SK-N-DZ (cell line): ENCODE data around the gene INTS6. TPM values are rescaled to one million over a fixed set of nuclear protein-coding genes. Genes with fewer than 3 reads are reported as not detected.

Experiments
- DNase-seq: peaks from one replicate; pipeline ENCODE4 v3.0.0-alpha.2; 2015; ENCODE audit warnings: low spot score
- polyA plus RNA-seq, 2 experiments: library from polyadenylated mRNA; depleted of rRNA; stranded (reverse); fragments of >200 nt; gene quantifications; 2 replicates each; pipeline ENCODE4 v1.2.3, GENCODE V29; 2014

INTS6 gene
- polyA plus RNA-seq (2014; cell fraction: cytosol; rRNA removed): 15.6 and 19.5 TPM in 2 replicates
- polyA plus RNA-seq (2014; cell fraction: nucleus; rRNA removed): 21.7 and 22.4 TPM in 2 replicates

- peak; percentile 99 for DNase-seq
Measured at GRCh38 chr13:51452361-51453206, at the start of gene INTS6. INTS6 (minus strand) TSS chr13:51453036; CDS start chr13:51452525, 511 bp downstream.

GRCh38 chr13:51502153-51502651 lies 49.4 kb upstream of the INTS6 start:
- no peak for DNase-seq

GRCh38 chr13:51501592-51502152 lies 48.8 kb upstream of the INTS6 start:
- no peak for DNase-seq

DNA sequence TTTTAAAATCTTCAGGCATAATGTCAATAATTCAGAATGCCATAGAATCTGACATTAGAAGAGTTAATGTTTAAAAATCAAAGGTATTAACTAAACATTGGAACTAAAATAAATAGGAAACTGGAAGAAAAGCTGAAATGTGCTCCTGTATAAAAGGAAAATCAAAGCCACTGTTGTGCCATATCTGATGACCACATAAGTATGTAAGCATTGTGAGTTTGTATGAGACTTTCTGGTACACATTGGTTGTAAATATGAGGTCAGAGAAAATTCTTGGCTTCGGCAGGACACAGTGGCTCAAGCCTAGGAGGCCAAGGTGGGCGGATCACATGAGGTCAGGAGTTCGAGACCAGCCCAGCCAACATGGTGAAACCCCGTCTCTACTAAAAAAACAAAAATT lies 48.3 kb upstream of the INTS6 start:
- no peak for DNase-seq

DNA sequence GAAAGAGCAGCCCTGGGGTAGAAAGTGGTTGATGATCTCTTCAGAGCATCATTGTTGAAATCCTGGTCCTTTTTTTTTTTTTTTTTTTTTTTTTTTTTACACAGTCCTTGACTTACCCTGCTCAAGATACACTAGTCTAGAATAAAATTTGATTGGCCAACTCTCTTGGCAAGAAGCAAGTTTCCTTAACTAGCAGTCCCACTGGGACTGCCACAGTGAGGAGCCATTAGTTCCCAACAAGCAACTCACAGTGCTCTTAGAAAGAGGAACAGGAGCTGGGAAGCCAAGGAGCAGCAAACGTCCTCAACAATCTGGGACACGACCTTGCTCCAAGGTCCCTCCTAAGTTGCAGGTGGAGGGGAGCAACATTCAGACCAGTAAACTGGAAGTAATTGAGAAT lies 47.9 kb upstream of the INTS6 start:
- DNase-seq: no peak

DNA sequence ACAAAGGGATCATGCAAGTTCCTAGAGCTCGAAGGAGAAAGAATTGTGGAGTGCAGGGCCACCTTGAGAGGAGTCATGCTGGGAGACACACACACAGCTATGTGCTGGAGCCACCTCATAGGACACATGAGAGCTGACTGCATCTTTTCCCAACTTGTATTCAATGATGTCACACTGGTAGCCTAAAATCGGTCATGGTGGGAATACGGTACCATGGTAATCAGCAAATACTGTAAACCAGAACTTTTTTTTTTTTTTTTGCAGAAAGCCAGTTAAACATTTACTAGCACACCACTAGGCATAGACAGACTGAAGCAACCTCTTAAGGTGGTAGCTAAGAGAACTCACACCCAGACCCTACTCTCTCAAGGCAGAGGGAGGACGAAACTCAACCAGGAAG lies 47.0 kb upstream of the INTS6 start:
- DNase-seq: no peak

- no peak for DNase-seq
Measured at GRCh38 chr13:51495316-51495715, 42.5 kb upstream of the INTS6 start.

- DNase-seq: no peak
Measured at GRCh38 chr13:51494156-51494555, 41.3 kb upstream of the INTS6 start.

DNA sequence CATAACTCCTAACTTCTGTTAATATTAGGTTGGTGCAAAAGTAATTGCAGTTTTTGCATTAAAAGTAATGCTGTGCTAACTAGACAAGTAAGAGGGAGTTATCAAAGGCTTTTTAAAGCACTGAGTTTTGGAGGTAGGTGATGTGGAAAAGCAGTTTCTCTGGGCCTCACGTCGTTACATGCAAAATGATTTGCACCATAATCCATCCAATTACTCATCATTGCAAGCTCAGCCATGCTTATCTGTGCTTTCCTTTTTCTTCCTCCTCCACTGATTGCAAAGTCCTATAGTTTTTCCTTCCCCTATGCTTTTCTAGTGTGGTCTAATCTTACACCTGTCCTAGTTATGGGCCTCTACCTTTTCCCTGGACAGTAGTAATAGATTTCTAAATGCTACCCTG lies 35.4 kb upstream of the INTS6 start:
- no peak for DNase-seq

- DNase-seq: no peak
Measured at GRCh38 chr13:51481656-51482055, 28.8 kb upstream of the INTS6 start.

DNA sequence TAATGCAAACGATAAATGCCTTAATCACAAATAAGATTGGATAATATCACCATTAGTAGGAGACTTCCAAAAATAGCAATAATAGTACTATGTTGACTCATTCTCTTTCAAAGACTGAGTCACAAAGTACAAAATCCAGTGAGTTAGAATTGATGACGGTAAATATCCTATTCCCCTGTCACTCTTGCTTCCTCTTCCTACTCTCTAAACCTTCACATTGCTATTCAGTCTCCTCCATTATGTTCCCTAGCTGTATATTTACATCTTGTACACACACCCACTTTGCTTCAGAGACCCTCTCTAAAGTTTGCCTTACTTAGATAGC lies 26.3 kb upstream of the INTS6 start:
- no peak for DNase-seq

- no peak for DNase-seq
Measured at GRCh38 chr13:51478418-51479198, 25.8 kb upstream of the INTS6 start.

DNA sequence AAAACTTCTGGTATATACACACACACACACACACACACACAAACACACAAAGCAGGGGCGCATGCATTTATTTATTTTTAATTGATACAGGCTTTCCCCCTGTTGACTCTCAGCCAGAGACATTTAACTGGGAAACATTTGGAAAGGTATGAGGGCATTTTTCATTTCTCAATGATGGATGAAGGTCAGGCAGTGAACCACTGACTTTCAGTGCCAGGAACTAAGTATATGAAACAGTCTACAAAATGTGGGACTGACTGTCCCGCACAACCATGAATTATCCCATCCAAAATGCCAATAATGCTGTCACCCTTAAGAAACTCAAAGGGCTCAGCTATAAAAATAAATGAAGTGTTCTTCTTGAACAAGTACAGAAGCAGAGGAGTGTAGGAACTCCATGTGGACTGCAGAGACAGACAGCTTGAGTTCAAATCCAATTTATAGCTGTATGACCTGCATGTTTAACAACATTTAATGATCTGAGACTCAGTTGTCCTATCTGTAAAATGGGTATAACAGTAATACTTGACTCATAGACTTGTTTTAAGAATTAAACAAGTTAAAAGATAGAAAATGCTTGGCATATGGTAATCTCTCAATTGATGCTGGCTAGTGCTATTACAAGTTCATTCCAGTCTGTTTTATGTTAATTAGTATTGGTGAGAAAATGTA lies 25.0 kb upstream of the INTS6 start:
- no peak for DNase-seq

DNA sequence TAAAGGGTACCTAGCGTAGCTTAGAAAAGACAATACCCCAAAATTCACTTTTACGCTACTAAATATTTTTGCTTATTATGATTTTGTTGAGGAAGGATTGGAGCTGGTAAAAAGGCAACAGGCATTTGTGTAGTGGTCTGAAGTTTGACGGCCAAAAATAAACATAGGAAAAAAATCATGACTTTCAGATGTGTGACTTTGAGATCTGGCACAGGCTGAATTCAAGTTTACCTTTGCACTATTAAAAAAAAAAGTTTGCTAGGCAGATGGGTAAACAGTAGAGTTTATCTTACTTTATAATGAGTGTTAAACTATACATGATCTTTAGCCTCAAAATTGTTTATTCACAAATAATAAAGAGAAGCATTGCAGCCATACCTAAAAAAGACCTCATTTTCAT lies 24.3 kb upstream of the INTS6 start:
- no peak for DNase-seq

- no peak for DNase-seq
Measured at GRCh38 chr13:51475727-51476501, 23.1 kb upstream of the INTS6 start.

GRCh38 chr13:51469790-51470189 lies 17.0 kb upstream of the INTS6 start:
- no peak for DNase-seq

GRCh38 chr13:51467730-51468129 lies 14.9 kb upstream of the INTS6 start:
- no peak for DNase-seq

GRCh38 chr13:51465124-51465523 lies 12.3 kb upstream of the INTS6 start:
- DNase-seq: no peak

DNA sequence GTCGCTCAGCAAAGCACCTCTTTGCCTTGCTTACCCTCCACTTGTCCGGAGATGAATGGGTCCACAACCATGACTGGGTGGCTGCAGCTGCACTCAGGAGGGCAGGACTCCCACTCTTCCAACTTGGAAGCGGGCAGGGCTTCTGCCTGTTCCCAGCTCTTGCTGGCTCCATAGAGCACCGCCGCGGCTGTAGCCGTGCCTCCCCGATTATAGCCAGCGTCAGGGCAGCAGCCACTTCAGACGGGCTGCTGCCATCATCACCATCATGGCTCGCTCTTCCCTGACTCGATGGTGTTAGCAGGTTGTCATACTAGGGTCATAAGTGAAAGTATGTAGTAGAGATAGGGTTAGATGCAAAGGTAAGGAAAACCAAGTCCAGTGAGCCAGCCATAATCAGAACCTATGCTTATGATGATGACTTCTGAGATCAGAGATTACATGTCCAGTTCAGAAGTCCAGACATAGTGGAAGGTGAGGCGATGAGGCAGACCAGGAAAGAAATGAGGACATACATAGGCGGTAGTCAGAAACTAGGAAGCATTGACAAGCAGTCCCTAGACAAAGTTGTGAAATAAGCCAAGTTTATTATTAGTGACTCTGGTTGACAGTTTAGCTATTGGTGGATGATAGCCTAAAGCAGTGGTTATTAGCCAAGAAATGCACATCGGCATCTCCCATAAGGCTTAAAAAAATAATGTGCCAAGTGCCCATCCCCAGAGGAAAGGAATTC lies 4.4 kb upstream of the INTS6 start:
- DNase-seq: no peak

DNA sequence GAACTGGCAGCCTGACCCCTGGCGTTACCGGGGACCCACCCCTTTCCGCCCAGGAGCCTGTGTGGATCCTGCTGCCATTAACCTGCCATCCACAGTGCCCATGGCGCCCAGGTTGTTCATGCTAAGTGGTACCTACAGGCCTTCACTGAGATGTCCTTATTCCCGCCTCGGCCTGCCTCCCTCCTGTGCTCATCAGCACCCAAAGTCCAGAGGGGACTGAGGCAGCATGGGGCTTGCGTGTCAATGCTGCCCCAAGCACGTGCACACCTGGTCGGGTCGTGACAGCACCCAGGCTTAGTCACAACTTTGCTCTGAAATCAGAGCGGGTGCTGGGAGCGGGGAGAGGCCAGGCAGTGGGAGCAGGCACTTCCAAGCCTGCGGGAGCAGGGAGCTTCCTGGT lies 3.7 kb upstream of the INTS6 start:
- DNase-seq: no peak
